Small intestine (tissue), 7 donors: ENCODE results near the gene IRF3. TPM values are rescaled to one million over a fixed set of nuclear protein-coding genes. Genes with fewer than 3 reads are reported as not detected.
"Not testable (repeated sequence)": the region's sequence is repeated elsewhere in the genome, so short reads cannot be mapped to it uniquely, and the experiment has no call there.

Source experiments
- DNase-seq, 2 donors: peaks; one replicate each; pipeline versions ENCODE4 v3.0.0 to v3.0.0-alpha.2; 2013
- FAIRE-seq: peaks from 2 replicates; lab custom pipeline; 2012; peaks lifted over from hg19 to GRCh38; lab: Jason Lieb, UNC
- H3K27ac ChIP-seq, 3 donors: one replicate each; pipeline ENCODE4 v1.5.1; 2013; ENCODE audit warnings: low read length in 2 of 3, mild to moderate bottlenecking in 2 of 3, control low read depth in 1 of 3, inconsistent platforms in 1 of 3, low read depth in 1 of 3, moderate library complexity in 1 of 3
- H3K27me3 ChIP-seq, 3 donors: one replicate each; pipeline ENCODE4 v1.6.1; 2013; ENCODE audit warnings: low read length in 3 of 3, inconsistent platforms in 1 of 3; ENCODE audit not compliant: control insufficient read depth in 3 of 3, insufficient read depth in 3 of 3
- H3K36me3 ChIP-seq, 3 donors: one replicate each; pipeline ENCODE4 v1.6.1; 2013; ENCODE audit warnings: low read length in 3 of 3, inconsistent platforms in 1 of 3, low read depth in 1 of 3, mild to moderate bottlenecking in 1 of 3, moderate library complexity in 1 of 3; ENCODE audit not compliant: control insufficient read depth in 3 of 3, insufficient read depth in 2 of 3
- H3K4me1 ChIP-seq, 3 donors: one replicate each; pipeline ENCODE4 v1.6.1; 2013; ENCODE audit warnings: low read length in 2 of 3, inconsistent platforms in 1 of 3, low read depth in 1 of 3, mild to moderate bottlenecking in 1 of 3, moderate library complexity in 1 of 3; ENCODE audit not compliant: control insufficient read depth in 3 of 3, insufficient read depth in 2 of 3
- H3K4me3 ChIP-seq, 3 donors: one replicate each; pipeline ENCODE4 v1.5.1; 2013; ENCODE audit warnings: low read length in 3 of 3, control low read depth in 1 of 3, inconsistent platforms in 1 of 3, low read depth in 1 of 3, mild to moderate bottlenecking in 1 of 3, moderate library complexity in 1 of 3
- H3K9me3 ChIP-seq, 2 donors: one replicate each; pipeline ENCODE4 v1.6.1; 2013; ENCODE audit warnings: low read depth in 1 of 2, low read length in 1 of 2; ENCODE audit not compliant: control insufficient read depth in 2 of 2, insufficient read depth in 1 of 2
- WGBS, 3 donors: extraction: QIAGEN DNeasy Blood & Tissue Kit; methylation state at CpG; one replicate each; pipeline ENCODE4 v1.1.7; 2013; 5-methylcytosine and 5-hydroxymethylcytosine counted together
- polyA plus RNA-seq, 4 donors: library from polyadenylated mRNA; stranded (reverse) in 3 of 4; unstranded in 1 of 4; fragments of 200-250 nt in 3 of 4; fragments of 120-200 nt in 1 of 4; gene quantifications; one replicate each; pipeline versions ENCODE4 v1.2.1 to v1.2.3, GENCODE V29; 2013
- donor health status: healthy with polysubstance abuse.
- donor health status: control.
- donor health status: control.
- donor health status: Bipolar disorder and iron deficiency.
- donor health status: healthy.

The IRF3 gene
- polyA plus RNA-seq, 4 donors = 92.1 to 255 (median 119) TPM

- peaks cover 0 to 33% (median 0%) of the 10 kb centered on the region in 3 donors for H3K36me3 ChIP-seq
- not testable (repeated sequence) for H3K4me3 ChIP-seq, FAIRE-seq, H3K27ac ChIP-seq, DNase-seq, H3K9me3 ChIP-seq
- H3K4me1 ChIP-seq = peaks cover 0 to 31% (median 6%) of the 10 kb centered on the region in 3 donors
- peaks cover 0 to 17% (median 0%) of the 10 kb centered on the region in 3 donors for H3K27me3 ChIP-seq
- 36 to 70% (median 60%) methylated on average over 9 of the region's 9 CpGs for WGBS, 3 donors
Observed at GRCh38 chr19:49633273-49633672, 32.4 kb downstream of the IRF3 start.

- Histone ChIP-seq H3K36me3 (peaks cover 0 to 36% (median 0%) of the 10 kb centered on the region in 3 donors), H3K4me1 (peaks cover 0 to 24% (median under 1%) of the 10 kb centered on the region in 3 donors), H3K27ac (no peak overlapping the region), H3K27me3 (peaks cover 0 to 17% (median 0%) of the 10 kb centered on the region in 3 donors), H3K4me3 (no peak overlapping the region), H3K9me3 (no peaks in the 10 kb centered on the region)
- 84 to 93% (median 89%) methylated on average over 5 of the region's 5 CpGs for WGBS, 3 donors
- no peak for DNase-seq
- FAIRE-seq = no peak
Observed at GRCh38 chr19:49632576-49632975, 33.1 kb downstream of the IRF3 start.

GRCh38 chr19:49631610-49632192, 34.0 kb downstream of the IRF3 start:
- Histone ChIP-seq H3K36me3 (peaks cover 0 to 45% (median 1%) of the 10 kb centered on the region in 3 donors), H3K27ac (no peak overlapping the region), H3K27me3 (peaks cover 0 to 13% (median 0%) of the 10 kb centered on the region in 3 donors), H3K9me3 (no peaks in the 10 kb centered on the region), H3K4me3 (no peak overlapping the region), H3K4me1 (peaks cover 0 to 19% (median 0%) of the 10 kb centered on the region in 3 donors)
- DNase-seq = no peak
- WGBS, 3 donors = 69 to 82% (median 78%) methylated on average over 19 of the region's 19 CpGs
- no peak for FAIRE-seq

- Histone ChIP-seq H3K4me3 (no peak overlapping the region), H3K36me3 (peaks cover 2 to 46% (median 4%) of the 10 kb centered on the region in 3 donors), H3K27ac (peak overlapping the region in 1 of 3 donors; percentile 4), H3K4me1 (peaks cover 0 to 16% (median 0%) of the 10 kb centered on the region in 3 donors), H3K27me3 (peaks cover 0 to 7% (median 0%) of the 10 kb centered on the region in 3 donors), H3K9me3 (no peaks in the 10 kb centered on the region)
- 16 to 36% (median 30%) methylated on average over 8 to 9 of the region's 9 CpGs for WGBS, 3 donors
- FAIRE-seq (no peak), DNase-seq (peak in 1 of 2 donors; percentile 67)
Observed at GRCh38 chr19:49631014-49631588, 34.6 kb downstream of the IRF3 start.

GRCh38 chr19:49629659-49630058, 36.0 kb downstream of the IRF3 start:
- peaks cover 0 to 10% (median 0%) of the 10 kb centered on the region in 3 donors for H3K4me1 ChIP-seq
- FAIRE-seq = no peak
- H3K9me3 ChIP-seq = no peaks in the 10 kb centered on the region
- no peaks in the 10 kb centered on the region for H3K27me3 ChIP-seq
- H3K36me3 ChIP-seq = peaks cover 4 to 51% (median 16%) of the 10 kb centered on the region in 3 donors
- WGBS, 3 donors = 91 to 95% (median 94%) methylated on average over 9 of the region's 9 CpGs
- no peak for DNase-seq
- H3K27ac ChIP-seq = no peak overlapping the region
- H3K4me3 ChIP-seq = no peak overlapping the region

GRCh38 chr19:49626226-49626625, 39.4 kb downstream of the IRF3 start:
- peaks cover 0 to 7% (median 0%) of the 10 kb centered on the region in 3 donors for H3K4me1 ChIP-seq
- peaks cover 4 to 77% (median 20%) of the 10 kb centered on the region in 3 donors for H3K36me3 ChIP-seq
- no peaks in the 10 kb centered on the region for H3K27me3 ChIP-seq
- no peaks in the 10 kb centered on the region for H3K9me3 ChIP-seq
- WGBS, 3 donors = 87 to 93% (median 87%) methylated on average over 11 of the region's 11 CpGs
- no peak overlapping the region for H3K27ac ChIP-seq
- DNase-seq = no peak
- H3K4me3 ChIP-seq = no peak overlapping the region
- FAIRE-seq = no peak

- H3K36me3 ChIP-seq = peaks cover 4 to 83% (median 20%) of the 10 kb centered on the region in 3 donors
- no peak for DNase-seq
- no peak overlapping the region for H3K27ac ChIP-seq
- no peak overlapping the region for H3K4me3 ChIP-seq
- H3K27me3 ChIP-seq = no peaks in the 10 kb centered on the region
- 76 to 80% (median 78%) methylated on average over 24 to 27 of the region's 27 CpGs for WGBS, 3 donors
- no peak for FAIRE-seq
- no peaks in the 10 kb centered on the region for H3K9me3 ChIP-seq
- H3K4me1 ChIP-seq = no peaks in the 10 kb centered on the region
Observed at GRCh38 chr19:49624967-49625910, 40.4 kb downstream of the IRF3 start.

GRCh38 chr19:49617860-49618259, 47.8 kb downstream of the IRF3 start:
- H3K27ac ChIP-seq, H3K4me3 ChIP-seq, H3K9me3 ChIP-seq, DNase-seq, H3K27me3 ChIP-seq, FAIRE-seq, H3K4me1 ChIP-seq: not testable (repeated sequence)
- WGBS, 3 donors = 92 to 93% (median 92%) methylated on average over 13 of the region's 13 CpGs
- H3K36me3 ChIP-seq = peaks cover 10 to 92% (median 17%) of the 10 kb centered on the region in 3 donors
